HepG2 (cell line): ENCODE data around the gene RNASE8. TPM values are rescaled to one million over a fixed set of nuclear protein-coding genes. Genes with fewer than 3 reads are reported as not detected.
A peak's percentile ranks its signal among the peaks of the same experiment; 100 is the strongest.

Experiments used
- AGO2 ChIP-seq: fragments of 200-400 bp; formaldehyde crosslinking; optimal IDR thresholded peaks from 2 replicates; pipeline ENCODE3; 2017; ENCODE audit warnings: mild to moderate bottlenecking, low read depth, low read length, moderate library complexity
- BCL6 ChIP-seq: IDR thresholded peaks from 2 replicates; pipeline ENCODE4 v1.6.1; 2016; ENCODE audit warnings: missing genetic modification reagents, missing compliant biosample characterization
- EHMT2 ChIP-seq: fragments of 200-600 bp; sonication (generic); IDR thresholded peaks from 2 replicates; pipeline ENCODE4 v1.7.0; 2017; ENCODE audit warnings: antibody characterized with exemption, low read depth, low read length, borderline replicate concordance
- FUBP1 ChIP-seq: sonication (generic); formaldehyde crosslinking; IDR thresholded peaks from 2 replicates; pipeline ENCODE4 v1.5.1; 2020; ENCODE audit warnings: missing genetic modification reagents, mild to moderate bottlenecking, borderline replicate concordance
- GATAD2A ChIP-seq: IDR thresholded peaks from 2 replicates; pipeline ENCODE4 v1.6.1; 2016
- KLF13 ChIP-seq: sonication (generic); formaldehyde crosslinking; IDR thresholded peaks from 2 replicates; pipeline ENCODE4 v1.4.0; 2020; ENCODE audit warnings: mild to moderate bottlenecking, missing genetic modification reagents
- NCOR1 ChIP-seq: fragments of 200-600 bp; sonication (generic); IDR thresholded peaks from 2 replicates; pipeline ENCODE4 v1.7.0; 2017; ENCODE audit warnings: antibody characterized with exemption, low read length, borderline replicate concordance
- PHF20 ChIP-seq: sonication (generic); formaldehyde crosslinking; IDR thresholded peaks from 2 replicates; pipeline ENCODE4 v1.5.0; 2020; ENCODE audit warnings: mild to moderate bottlenecking, missing genetic modification reagents
- POGK ChIP-seq: sonication (generic); formaldehyde crosslinking; conservative IDR thresholded peaks from 2 replicates; pipeline ENCODE4 v1.8.0; 2022; ENCODE audit warnings: mild to moderate bottlenecking, moderate library complexity, missing genetic modification reagents
- SALL2 ChIP-seq: sonication (generic); formaldehyde crosslinking; IDR thresholded peaks from 2 replicates; pipeline ENCODE4 v1.8.1; 2023; ENCODE audit warnings: mild to moderate bottlenecking, missing genetic modification reagents, inconsistent platforms
- SMC3 ChIP-seq: IDR thresholded peaks from 2 replicates; pipeline ENCODE4 v1.6.1; 2011; ENCODE audit warnings: low read length, improper control_type of control experiment
- STAG1 ChIP-seq: sonication (generic); formaldehyde crosslinking; IDR thresholded peaks from 2 replicates; pipeline ENCODE4 v1.4.0; 2020; ENCODE audit warnings: missing genetic modification reagents
- THAP11 ChIP-seq: IDR thresholded peaks from 2 replicates; pipeline ENCODE4 v1.6.1; 2016; ENCODE audit warnings: missing biosample characterization, missing genetic modification reagents
- ZFP36L1 ChIP-seq: sonication (generic); formaldehyde crosslinking; IDR thresholded peaks from 2 replicates; pipeline ENCODE4 v1.8.0; 2022; ENCODE audit warnings: mild to moderate bottlenecking, missing genetic modification reagents, moderate library complexity
- ZFP37 ChIP-seq: sonication (generic); formaldehyde crosslinking; IDR thresholded peaks from 2 replicates; pipeline ENCODE4 v1.4.0; 2020; ENCODE audit warnings: missing genetic modification reagents, borderline replicate concordance
- ZNF232 ChIP-seq: sonication (generic); formaldehyde crosslinking; IDR thresholded peaks from 2 replicates; pipeline ENCODE4 v1.4.0; 2020; ENCODE audit warnings: missing genetic modification reagents, borderline replicate concordance
- ZNF546 ChIP-seq: sonication (generic); formaldehyde crosslinking; conservative IDR thresholded peaks from 2 replicates; pipeline ENCODE4 v1.8.1; 2023; ENCODE audit warnings: mild to moderate bottlenecking, missing genetic modification reagents
- ZNF616 ChIP-seq: sonication (generic); formaldehyde crosslinking; IDR thresholded peaks from 2 replicates; pipeline ENCODE4 v1.5.0; 2020; ENCODE audit warnings: low read depth, mild to moderate bottlenecking, missing genetic modification reagents
- polyA plus RNA-seq, 8 experiments: library from polyadenylated mRNA; depleted of rRNA in 3 of 8; stranded (reverse) in 7 of 8; unstranded in 1 of 8; fragments of >200 nt; fragmentation: Illumina TruSeq in 4 of 8; extraction: Trizol in 4 of 8; gene quantifications; 2 replicates each; pipeline versions ENCODE4 v1.2.1 to v1.2.3, GENCODE V29; 2011 to 2016; ENCODE audit warnings: low read depth in 4 of 8, missing spikeins in 1 of 8, mixed read lengths in 1 of 8; ENCODE audit not compliant: insufficient read depth in 1 of 8
- total RNA-seq, 5 experiments: library from RNA; depleted of rRNA; stranded (reverse); fragments of >200 nt; fragmentation: Illumina TruSeq; extraction: Trizol; gene quantifications; 2 replicates each; pipeline ENCODE4 v1.2.3, GENCODE V29; 2016; ENCODE audit warnings: low read depth in 1 of 5
- TF ChIP-seq, protein P1 (sequence below): IDR thresholded peaks from 2 replicates; pipeline ENCODE4 v1.6.1; 2012; ENCODE audit warnings: inconsistent platforms
- TF ChIP-seq, protein P2 (sequence below): IDR thresholded peaks from 2 replicates; pipeline ENCODE4 v1.6.1; 2012; ENCODE audit warnings: low read length, improper control_type of control experiment

Gene RNASE8
- total and polyA plus RNA-seq, 2 of the 13 experiments (the other 11 are each of a cell fraction or from before 2014, with no cell fraction given), result not detected

DNA sequence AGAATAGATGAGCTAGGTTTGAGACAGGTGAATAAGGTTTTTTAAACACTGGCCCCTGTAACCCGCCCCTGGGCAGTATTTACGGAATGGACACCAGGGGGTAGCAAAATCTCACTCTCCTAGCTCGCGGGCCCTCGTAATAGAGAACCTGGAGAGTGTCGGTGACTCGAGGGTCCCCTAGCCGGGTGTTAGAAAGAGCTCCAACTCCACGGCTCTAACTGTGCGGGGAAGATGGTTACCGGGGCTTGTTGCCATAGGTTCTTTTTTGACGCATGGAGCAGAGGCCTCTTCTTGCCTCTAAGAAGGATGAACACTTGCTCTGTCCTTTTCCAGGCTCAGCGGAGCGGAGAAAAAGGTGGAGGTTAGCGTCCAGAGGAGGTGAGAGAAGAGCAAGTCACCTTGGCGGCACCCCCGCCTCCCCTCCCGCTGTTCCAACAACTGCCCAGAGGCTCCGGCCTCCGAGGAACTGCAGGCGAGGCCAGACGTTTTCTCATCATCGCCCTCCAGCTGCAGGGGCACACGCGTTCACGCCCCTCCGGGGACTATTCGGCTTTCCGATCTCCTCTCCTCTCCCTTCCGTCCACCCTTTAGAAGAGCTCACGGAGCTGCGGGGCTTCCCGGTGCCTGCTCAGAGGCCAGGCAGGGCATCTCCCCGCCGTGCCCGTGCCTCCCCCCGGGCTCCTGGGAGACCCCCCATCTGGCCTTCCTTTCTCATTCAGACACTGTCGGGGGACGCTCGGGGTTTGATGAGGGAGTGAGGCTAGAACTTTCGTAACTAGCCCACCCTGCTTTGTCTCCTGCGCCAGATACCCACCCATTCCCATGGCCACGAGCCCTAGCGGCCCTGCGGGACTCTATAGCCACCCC, 11.1 kb downstream of the RNASE8 start (continued):
- no peak for TF ChIP-seq EHMT2
- TF ChIP-seq GATAD2A (CRISPR knock-in tag), result peak; percentile 67; the same call in 1 of the 2 replicates
- peak; percentile 84 for TF ChIP-seq STAG1 (CRISPR knock-in tag)
- TF ChIP-seq SALL2, result no peak
- TF ChIP-seq, protein P1, sequence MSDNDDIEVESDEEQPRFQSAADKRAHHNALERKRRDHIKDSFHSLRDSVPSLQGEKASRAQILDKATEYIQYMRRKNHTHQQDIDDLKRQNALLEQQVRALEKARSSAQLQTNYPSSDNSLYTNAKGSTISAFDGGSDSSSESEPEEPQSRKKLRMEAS, result peak; percentile 30; the same call in 1 of the 2 replicates
- 0 out of 2 replicates have a peak, but pooled peaks have one; percentile 68 for TF ChIP-seq FUBP1 (CRISPR knock-in tag)
- TF ChIP-seq PHF20 (CRISPR knock-in tag), result 0 out of 2 replicates have a peak, but pooled peaks have one; percentile 21
- peak; percentile 13; the same call in 1 of the 2 replicates for TF ChIP-seq NCOR1
- peak; percentile 79; the same call in 1 of the 2 replicates for TF ChIP-seq KLF13 (CRISPR knock-in tag)
- peak; percentile 94 for TF ChIP-seq SMC3
- TF ChIP-seq, protein P2, sequence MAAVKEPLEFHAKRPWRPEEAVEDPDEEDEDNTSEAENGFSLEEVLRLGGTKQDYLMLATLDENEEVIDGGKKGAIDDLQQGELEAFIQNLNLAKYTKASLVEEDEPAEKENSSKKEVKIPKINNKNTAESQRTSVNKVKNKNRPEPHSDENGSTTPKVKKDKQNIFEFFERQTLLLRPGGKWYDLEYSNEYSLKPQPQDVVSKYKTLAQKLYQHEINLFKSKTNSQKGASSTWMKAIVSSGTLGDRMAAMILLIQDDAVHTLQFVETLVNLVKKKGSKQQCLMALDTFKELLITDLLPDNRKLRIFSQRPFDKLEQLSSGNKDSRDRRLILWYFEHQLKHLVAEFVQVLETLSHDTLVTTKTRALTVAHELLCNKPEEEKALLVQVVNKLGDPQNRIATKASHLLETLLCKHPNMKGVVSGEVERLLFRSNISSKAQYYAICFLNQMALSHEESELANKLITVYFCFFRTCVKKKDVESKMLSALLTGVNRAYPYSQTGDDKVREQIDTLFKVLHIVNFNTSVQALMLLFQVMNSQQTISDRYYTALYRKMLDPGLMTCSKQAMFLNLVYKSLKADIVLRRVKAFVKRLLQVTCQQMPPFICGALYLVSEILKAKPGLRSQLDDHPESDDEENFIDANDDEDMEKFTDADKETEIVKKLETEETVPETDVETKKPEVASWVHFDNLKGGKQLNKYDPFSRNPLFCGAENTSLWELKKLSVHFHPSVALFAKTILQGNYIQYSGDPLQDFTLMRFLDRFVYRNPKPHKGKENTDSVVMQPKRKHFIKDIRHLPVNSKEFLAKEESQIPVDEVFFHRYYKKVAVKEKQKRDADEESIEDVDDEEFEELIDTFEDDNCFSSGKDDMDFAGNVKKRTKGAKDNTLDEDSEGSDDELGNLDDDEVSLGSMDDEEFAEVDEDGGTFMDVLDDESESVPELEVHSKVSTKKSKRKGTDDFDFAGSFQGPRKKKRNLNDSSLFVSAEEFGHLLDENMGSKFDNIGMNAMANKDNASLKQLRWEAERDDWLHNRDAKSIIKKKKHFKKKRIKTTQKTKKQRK, result no peak
- TF ChIP-seq ZFP37 (CRISPR knock-in tag), result 0 out of 2 replicates have a peak, but pooled peaks have one; percentile 49
- peak; percentile 56; the same call in 1 of the 2 replicates for TF ChIP-seq ZNF232
- peak; percentile 24 for TF ChIP-seq AGO2
- TF ChIP-seq BCL6 (CRISPR knock-in tag), result peak; percentile 24; the same call in 1 of the 2 replicates
- peak; percentile 42; the same call in 1 of the 2 replicates for TF ChIP-seq THAP11 (CRISPR knock-in tag)
- TF ChIP-seq ZFP36L1 (CRISPR knock-in tag), result 0 out of 2 replicates have a peak, but pooled peaks have one; percentile 45
- TF ChIP-seq POGK, result 0 out of 2 replicates have a peak, but pooled peaks have one; percentile 11
- TF ChIP-seq ZNF616 (CRISPR knock-in tag), result no peak
- 0 out of 2 replicates have a peak, but pooled peaks have one; percentile 67 for TF ChIP-seq ZNF546 (CRISPR knock-in tag)
